HG03558 (cell line): Measurements from ENCODE around the gene MICAL2.

Experiments used
- ATAC-seq: cut with Tn5 transposase; IDR thresholded peaks from one replicate; pipeline ENCODE4 v1.9.1; 2021; ENCODE audit warnings: moderate number of reproducible peaks; ENCODE audit not compliant: unreplicated experiment; ENCODE audit errors: extremely low read depth

The MICAL2 gene

DNA sequence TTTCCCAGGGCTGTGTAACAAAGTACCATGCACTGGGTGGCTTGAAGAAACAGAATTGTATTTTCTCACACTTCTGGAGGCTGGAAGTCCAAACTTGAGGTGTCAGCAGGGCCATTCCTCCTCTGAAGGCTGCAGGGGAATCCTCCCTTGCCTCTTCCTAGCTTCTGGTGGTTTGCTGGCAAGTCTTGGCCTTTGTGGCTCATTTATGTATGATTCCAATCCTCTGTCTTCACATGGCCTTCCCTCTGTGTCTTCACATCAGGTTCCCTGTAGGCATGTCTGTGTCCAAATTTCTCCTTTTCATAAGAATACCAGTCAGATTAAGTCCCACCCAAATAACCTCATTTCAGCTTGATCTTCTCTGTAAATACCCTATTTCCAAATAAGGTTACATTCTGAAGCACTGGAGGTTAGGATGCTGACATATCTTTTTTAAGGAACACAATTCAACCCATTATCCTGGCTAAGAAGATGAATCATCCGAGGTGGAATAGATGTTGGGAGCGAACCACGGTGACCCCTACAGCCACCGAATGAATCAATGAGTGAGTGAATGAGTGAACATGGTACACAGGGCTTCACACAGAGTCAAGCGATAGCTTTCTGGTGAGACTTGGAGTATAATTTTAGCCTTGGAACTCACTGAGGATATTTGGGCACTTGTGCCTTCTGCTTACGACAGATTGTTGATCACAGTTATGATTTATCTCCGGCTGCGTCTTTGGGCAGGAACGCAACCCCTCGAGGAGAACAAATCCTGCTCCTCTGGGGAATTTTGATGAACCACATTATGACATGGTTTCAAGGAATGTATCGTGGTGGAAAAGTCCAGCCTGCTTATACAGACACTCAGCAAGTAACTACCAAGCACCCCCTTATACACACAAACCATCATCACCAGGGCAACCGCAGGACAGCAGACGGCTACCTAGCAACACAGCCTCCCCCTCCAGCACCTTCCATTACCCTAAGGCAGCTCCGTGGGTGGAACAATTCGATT lies 34.3 kb upstream of the MICAL2 start:
- ATAC-seq: no peak

DNA sequence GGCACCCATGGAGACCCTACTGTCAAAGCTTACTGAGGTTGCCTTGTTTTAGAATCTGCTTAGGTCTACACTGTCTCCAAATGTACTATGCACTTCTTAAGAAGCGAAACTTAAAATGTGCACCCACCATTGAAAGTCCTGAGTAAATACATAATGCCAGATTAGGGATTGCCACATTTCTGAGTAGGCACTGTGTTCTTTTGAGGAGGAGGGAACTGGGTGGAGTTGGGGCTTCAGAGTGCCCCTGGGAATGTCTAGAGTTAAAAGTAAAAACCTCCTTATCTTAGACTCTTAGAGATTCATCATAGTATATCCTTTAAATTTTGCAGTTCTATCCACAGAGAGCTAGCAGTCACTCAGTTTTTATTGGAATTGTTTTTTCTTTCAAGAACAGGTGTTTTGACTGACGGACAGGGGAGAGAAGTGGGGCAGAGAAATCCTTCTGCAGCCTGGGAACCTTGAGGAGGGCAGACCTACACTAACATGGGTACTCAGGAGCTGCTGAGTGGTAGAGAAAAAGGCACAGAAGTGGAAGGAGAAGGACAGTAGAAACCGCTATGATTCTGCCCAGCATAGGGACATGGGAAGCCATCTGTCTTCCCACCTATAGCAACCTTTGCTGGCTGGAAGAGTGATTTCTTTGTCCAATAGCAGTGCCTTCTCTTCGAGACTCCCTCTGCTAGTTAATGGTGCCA lies 33.4 kb upstream of the MICAL2 start:
- no peak for ATAC-seq

DNA sequence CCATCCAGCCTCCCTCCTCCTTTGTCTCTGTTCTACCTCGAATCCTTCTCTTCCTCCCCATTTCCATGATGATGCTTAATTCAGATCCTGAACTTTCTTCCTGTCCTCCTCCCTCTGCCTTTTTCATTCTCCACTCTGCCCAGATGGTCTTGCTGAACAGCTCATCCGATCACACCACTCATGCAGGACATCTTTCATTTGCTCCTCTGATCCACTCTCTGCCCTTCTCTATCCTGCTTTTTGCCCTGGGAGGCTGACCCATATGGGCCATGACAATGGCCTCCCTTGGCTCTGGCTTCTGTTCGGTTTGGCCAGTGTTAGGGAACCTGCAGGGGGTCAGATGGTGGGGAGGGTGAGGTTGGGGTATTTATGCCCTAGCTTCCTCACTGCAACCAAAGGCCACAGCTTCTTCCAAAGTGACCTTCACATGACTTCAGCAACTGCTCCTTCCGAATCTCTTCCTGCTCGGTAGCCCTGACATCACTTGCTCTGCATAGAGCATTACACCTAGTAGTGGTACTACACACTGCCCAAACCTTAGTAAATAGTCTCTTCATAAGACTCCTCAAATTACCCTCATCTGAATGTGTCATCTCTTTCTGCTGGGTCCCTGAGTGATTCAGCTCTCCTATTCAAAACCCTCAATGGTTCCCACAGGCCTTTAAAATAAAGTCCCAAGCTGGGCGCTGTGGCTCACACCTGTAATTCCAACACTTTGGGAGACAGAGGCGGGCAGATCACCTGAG lies 32.7 kb upstream of the MICAL2 start:
- ATAC-seq: no peak

DNA sequence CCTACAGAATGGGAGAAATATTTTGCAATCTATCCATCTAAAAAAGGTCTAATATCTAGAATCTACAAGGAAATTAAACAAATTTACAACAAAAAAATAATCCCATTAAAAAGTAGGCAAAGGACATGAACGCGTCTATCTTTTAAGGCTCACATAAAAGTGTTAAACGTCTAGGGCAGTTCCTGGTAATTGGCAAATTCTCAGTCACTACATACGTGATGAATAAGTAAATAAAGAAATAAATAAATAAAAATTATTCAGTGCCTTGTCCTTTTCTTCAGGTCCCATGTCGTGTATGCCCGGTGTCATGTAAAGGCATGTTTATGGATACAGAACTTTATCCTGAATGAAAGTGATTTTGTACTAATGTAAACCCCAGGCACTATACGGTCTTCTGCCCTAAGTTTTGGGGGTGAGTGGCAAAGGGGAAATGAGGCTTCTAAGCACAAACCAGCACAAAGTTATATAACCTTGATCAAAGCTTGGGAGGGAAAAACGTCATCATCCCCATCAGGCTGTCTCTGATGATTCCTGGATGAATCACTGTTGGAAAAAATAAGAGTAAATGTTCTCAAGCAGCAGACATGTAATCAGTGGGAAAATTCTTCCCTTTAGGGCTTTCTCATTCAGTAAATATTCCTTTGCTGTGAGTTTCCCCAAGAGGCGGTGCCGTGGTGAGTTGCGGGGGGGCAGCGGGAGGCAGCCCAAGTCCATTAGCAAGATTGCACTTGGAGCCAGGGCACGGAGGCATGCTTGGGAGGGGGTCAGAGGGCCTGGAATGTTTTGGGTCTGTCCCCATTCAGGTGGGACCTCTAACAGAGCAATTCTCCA lies 30.4 kb upstream of the MICAL2 start:
- ATAC-seq: no peak

DNA sequence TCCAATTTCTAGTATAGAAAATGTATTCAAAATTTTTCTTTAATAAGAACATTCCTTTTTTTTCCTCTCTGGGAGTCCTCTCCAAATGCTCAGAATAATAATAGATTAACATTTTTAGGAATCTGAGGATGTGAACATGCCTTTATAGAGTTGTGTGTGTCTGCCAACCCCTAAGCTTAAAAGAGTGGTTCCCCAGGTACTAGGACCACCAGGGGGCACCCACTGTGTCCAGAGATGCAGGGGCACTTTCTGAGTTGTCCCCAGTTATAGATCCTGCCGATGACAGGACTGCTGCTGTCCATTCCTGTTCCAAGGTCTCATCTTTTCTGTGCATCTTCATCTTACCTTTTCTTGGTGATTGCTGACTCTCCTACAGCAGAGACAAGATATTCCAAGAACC lies 27.0 kb upstream of the MICAL2 start:
- ATAC-seq: no peak

DNA sequence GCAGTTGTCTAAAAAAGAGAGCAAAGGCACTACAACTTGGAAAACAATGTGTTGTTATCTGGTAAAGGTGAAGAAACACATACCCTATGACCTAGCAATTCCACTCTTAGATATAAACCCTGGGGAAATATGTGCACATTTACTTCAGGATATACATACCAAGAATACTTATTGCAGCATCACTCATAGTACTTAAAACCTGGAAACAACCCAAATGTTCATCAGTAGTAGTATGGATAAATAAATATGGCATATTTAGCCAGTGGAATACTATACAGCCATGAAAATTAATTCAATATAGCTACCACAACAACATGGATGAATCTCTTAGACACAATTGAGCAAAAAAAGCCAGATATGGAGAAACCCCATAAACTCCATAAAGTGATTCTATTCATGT lies 26.1 kb upstream of the MICAL2 start:
- no peak for ATAC-seq

DNA sequence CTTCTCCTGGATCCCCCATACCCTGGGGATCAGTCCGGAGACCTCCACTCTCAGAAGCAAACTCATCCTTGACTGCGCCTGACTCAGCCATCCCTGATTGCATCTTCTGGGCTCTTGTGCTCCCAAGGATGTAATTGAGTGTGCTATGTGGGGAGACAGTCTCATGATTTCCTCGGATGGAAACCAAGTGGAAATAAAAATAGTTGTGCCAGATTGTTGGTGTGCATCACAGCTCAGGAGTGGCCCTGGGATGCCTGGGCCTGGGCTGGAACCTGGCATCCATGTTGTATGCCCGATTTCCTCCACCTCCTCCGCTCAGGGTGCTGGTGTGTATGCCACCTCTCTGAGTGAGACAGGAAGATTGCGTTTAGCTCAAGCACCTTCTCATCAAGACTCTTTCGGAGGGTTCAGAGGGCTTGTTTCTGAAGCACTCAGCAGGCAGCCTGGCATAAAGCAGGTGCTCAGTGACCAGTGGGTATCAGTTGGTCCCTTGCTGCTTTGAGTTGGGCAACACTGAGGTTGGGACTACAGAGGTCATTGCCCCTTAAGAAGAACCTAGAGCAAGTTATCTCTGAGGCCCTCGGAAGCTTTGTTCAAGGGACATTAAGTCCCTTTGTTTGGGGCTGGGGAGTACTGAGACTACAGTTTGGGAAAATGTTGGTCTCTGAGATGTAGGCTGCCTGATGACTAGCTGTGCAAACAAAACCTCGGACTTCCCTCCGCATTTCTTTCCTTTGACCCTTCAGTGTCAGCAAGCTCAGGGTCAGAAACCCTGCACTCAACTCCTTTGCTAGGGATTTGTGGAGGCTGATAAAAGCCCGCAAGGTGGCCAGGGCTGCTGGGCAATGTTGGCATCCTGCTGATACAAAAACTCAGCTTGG lies 24.8 kb upstream of the MICAL2 start:
- ATAC-seq: no peak

DNA sequence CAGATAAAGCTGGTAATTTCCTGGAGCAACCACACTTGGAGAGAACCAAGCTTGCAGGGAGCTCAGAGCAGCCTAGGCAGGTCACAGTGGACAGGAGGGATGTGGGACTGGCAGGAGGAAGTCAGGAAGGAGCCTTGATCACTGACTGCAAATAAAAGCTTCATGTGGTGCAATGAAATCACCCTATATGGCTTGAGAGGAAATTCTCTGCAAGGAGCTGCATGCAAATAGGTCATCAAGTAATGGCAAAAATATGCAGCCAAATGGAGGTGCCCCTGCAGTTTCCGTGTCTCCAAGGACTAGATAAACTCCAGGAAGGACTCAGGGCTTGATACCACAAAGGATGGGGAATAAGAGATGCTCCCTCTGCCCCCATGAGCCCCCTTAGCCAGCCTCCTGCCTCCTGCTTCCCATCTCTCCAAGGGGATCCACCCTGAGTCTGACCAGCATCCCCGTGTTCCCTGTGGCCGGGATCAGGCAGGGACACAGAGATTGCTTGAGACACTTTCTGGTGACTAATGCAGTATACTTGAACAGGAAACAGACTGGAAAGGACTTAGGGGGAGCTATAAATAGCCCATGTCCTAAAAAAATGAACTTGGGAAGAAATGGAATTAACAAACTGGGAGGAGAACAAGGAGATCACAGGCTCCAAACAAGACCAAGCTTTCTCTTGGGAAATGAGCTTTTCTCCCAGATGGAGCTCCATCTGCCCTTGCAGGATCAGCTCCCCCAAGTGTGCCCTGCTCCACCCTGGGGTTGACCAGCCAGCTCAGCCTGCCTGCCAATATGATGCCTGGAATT lies 23.9 kb upstream of the MICAL2 start:
- no peak for ATAC-seq

DNA sequence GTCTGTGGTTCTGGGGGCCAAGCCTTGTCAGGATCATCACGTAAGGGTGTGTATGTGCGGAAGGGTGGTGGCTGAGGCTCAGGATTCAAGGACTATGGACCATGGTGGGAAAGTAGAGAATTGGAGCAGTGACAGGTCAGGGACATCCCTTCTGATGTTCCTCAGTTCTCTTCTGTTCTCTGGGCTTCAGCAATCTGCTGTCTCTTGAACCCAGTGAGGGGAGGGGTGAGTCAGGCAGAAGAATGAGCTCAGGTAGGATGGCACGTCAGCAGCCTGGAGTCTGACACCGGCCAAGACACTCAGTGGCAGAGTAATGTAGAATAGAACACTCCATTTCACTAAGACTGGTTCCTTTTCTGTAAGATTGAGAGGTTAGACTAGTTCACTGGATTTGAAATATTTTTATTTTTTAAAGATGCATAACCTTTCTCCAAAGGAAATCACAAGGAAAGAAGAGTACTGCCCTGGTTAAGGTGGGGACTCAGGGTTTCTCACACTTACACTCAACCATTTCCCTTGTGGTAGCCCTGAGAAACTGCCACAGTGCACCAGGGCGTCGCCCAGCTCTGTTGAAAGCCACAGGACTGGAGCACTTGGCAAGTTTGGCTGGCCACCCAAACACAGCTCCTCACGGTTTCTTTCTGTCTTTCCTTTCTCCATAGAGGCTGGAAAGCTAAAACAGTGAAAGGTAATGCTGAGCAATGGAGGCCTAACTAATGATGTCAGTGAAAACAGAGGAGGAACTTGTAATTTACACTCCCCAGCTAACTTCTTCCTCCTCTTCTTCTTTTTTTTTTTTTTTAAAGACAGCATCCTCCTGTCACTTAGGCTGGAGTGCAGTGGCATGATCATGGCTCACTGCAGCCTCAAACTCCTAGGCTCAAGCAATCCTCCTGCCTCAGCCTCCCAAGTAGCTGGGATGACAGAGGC lies 23.1 kb upstream of the MICAL2 start:
- no peak for ATAC-seq

DNA sequence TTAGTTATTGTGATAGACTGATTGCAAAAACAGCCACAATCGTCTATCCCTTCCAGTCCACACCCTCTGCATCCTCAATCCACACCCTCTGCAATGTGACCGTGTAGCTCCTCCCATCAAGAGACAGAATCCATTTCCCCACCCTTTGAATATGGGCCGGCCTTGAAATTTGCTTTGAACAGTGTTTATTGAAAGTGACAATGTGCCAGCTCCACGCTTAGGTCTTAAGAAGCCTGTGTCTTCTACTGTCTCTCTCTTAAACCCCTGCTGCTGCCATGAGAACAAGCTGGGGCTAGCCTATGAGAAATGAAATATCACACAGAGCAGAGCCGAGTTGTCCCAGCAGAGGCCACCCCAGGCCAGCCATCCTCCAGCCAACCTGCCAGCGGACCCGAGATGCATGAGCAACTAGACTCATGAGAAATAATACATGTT lies 22.3 kb upstream of the MICAL2 start:
- no peak for ATAC-seq

DNA sequence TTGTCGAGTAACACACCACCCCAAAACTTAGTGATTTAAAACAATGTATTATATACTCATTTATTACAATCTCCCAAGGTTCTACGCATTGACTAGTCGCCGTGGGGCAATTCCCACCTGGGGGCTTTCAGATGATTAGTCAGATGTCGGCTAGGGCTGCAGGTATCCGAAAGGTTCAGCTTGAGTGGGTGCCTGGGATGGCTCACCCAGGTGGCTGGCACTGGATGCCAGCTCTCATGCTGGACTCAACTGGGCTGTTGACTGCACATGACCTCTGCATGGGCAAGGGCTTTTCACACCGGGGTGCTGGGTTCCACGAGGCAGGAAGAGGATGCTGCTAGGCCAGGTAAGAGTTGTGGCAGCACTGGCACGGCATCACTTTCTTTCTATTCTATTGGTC lies 21.9 kb upstream of the MICAL2 start:
- no peak for ATAC-seq

DNA sequence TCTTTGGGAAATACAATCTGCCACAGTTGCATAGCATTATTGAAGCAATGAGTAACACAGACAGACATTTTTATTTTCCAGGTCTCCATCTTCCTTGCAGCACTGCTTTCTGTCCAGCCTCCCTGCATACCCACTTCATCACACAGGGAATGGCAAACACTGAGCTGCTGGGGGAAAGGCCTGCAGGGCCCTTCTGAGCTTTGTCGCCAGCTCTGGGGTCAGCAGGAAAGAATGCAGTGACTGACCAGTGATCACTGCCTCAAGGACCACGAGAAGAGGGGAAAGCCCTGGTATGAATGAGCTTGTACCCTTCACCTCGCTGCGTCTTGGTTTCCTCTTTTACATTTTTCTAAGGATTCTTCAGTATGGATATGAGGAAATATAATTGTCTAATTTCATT lies 21.3 kb upstream of the MICAL2 start:
- no peak for ATAC-seq

DNA sequence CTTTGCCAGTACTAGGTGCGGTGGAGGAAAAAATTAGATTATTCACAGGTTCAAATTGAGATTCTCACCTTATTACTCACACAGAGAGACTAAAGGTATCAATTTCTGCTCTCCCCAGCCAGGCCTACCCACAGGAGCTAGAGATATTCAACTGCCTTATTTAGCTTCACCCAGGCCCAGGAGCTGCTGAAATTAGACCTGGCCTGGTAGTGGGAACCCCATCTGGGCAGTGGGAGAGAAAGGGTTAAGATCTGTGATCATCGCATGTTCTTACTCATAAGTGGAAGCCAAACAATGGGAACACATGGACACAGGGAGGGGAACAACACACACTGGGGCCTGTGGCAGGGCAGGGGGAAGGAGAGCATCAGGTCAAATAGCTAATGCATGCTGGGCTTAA lies 20.9 kb upstream of the MICAL2 start:
- ATAC-seq: no peak

DNA sequence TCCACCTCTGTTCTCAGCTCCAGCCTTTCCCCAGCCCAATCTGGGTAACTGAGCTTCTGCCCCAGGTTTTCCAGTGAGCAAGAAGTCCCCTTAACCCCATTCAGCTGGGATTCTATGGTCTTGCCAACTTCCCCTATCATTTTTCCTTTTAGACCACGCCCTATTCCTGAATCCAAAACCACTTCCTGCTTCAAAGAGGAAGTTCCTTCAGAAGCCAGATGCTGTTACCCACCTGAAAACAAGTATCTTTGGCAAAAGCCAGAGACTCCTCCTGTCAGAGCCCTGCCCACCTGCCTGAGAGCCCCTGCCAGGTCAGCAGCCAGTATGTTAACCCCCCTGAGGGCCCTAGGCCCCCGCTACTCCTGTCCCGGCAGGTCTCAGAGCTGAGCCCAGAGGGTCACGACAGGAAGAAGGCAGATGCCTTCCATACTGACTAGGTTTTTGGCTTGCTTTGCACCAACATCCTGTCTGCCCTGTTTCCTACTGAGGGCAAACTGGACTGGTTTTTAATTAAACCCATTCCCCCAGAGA lies 20.3 kb upstream of the MICAL2 start:
- no peak for ATAC-seq

DNA sequence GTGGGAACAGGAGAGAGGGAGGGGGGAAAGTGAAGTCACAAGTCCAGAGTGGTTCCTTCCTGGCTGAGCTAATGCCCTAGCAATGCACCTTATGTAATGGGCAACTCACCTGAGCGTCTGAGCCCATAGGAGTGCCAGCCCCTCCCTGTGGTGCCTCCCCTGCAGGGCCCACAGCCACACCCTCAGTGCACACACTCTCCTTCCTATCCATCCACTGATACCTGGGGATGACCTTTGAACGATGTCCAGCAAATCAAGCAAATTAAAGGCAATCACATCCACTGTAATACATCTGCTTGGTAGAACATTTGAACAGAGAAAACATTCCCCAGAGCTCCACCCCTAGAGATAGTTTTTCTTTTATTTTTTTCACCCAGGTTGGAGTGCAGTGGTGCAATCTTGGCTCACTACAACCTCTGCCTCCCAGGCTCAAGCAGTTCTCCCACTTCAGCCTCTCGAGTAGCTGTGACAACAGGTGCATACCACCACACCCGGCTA lies 19.6 kb upstream of the MICAL2 start:
- ATAC-seq: no peak

DNA sequence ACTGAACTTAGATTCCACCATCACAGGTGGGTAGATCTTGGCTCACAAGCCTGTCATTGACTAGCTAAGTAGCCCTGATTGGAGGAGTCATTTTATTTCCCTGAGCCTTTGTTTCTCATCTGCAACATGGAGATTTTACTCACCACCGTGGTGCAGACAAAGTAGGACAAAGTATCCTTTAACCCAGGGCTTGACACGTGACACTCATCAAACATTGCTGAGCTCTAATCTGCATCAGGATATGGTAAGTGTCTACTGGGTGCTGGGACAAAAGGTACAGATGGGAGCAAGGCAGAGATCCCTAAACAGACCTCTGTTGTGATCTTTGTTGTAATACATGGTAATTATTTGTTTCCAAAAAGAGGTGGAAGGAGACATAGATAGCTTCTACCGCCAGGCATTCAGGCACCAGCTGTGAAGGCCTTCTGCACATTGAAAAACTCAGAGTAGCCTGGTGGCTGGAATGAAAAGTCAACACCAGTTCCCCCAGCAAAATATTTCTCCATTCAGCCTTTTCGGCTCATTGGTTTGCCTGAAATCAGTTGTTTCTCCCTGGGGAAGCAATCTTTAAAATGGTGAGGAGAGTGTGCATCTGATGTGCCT lies 18.3 kb upstream of the MICAL2 start:
- no peak for ATAC-seq
